HG02840 (cell line): ENCODE data around the gene ZBTB49.
"Not testable (repeated sequence)": the region's sequence is repeated elsewhere in the genome, so short reads cannot be mapped to it uniquely, and the experiment has no call there.

Source experiments
- ATAC-seq: cut with Tn5 transposase; IDR thresholded peaks from one replicate; pipeline ENCODE4 v1.9.1; 2021; ENCODE audit warnings: mild to moderate bottlenecking, moderate library complexity, moderate number of reproducible peaks; ENCODE audit not compliant: unreplicated experiment, low FRiP score

Gene ZBTB49

GRCh38 chr4:4321951-4322688, 32.1 kb downstream of the ZBTB49 start:
- no peak for ATAC-seq

GRCh38 chr4:4323705-4324534, 33.9 kb downstream of the ZBTB49 start:
- no peak for ATAC-seq

- no peak for ATAC-seq
These were observed 35.3 kb downstream of the ZBTB49 start for GRCh38 chr4:4325321-4325720.

GRCh38 chr4:4326166-4326565, 36.1 kb downstream of the ZBTB49 start:
- no peak for ATAC-seq

GRCh38 chr4:4327652-4328121, 37.6 kb downstream of the ZBTB49 start:
- no peak for ATAC-seq

- ATAC-seq, result no peak
These were observed 38.2 kb downstream of the ZBTB49 start for GRCh38 chr4:4328206-4328605.

- ATAC-seq, result no peak
These were observed 38.8 kb downstream of the ZBTB49 start for GRCh38 chr4:4328840-4329239.

- no peak for ATAC-seq
These were observed 39.4 kb downstream of the ZBTB49 start for GRCh38 chr4:4329496-4329895.

- ATAC-seq, result no peak
These were observed 40.7 kb downstream of the ZBTB49 start for GRCh38 chr4:4330794-4331193.

GRCh38 chr4:4332529-4332928, 42.5 kb downstream of the ZBTB49 start:
- ATAC-seq, result no peak

- no peak for ATAC-seq
These were observed 43.2 kb downstream of the ZBTB49 start for GRCh38 chr4:4333265-4333706.

- ATAC-seq, result no peak
These were observed 44.9 kb downstream of the ZBTB49 start for GRCh38 chr4:4334798-4335520.

GRCh38 chr4:4338210-4339001, 48.4 kb downstream of the ZBTB49 start:
- ATAC-seq, result no peak

- ATAC-seq, result no peak
These were observed 49.5 kb downstream of the ZBTB49 start for GRCh38 chr4:4339504-4340085.

- ATAC-seq, result no peak
These were observed 52.0 kb downstream of the ZBTB49 start for GRCh38 chr4:4341861-4342650.

- no peak for ATAC-seq
These were observed 53.0 kb downstream of the ZBTB49 start for GRCh38 chr4:4343038-4343437.

GRCh38 chr4:4344915-4345527, 55.0 kb downstream of the ZBTB49 start:
- peak; percentile 87 for ATAC-seq

- no peak for ATAC-seq
These were observed 57.5 kb downstream of the ZBTB49 start for GRCh38 chr4:4347585-4347984.

GRCh38 chr4:4348585-4348984, 58.5 kb downstream of the ZBTB49 start:
- not testable (repeated sequence) for ATAC-seq
